GM06990 (cell line): ENCODE results near the gene TGIF1.

Experiments
- DNase-seq: peaks from one replicate; pipeline ENCODE4 v3.0.0-alpha.2; 2011; ENCODE audit not compliant: insufficient read length; ENCODE audit errors: extremely low read depth
- H3K27me3 ChIP-seq: replicated peaks from 2 replicates; pipeline ENCODE4 v1.6.0; 2011; ENCODE audit warnings: low read length; ENCODE audit not compliant: control insufficient read depth, insufficient read depth
- H3K36me3 ChIP-seq: 2 replicates; pipeline ENCODE4 v1.5.1; 2011; ENCODE audit warnings: low read length; ENCODE audit not compliant: control insufficient read depth, insufficient read depth
- H3K4me3 ChIP-seq: replicated peaks from 2 replicates; pipeline ENCODE4 v1.5.1; 2011; ENCODE audit warnings: low read depth, mild to moderate bottlenecking, control low read depth, low read length
- CTCF ChIP-seq: IDR thresholded peaks from 2 replicates; pipeline ENCODE4 v1.5.1; 2011; ENCODE audit warnings: low read length, control low read depth, mild to moderate bottlenecking, inconsistent platforms; ENCODE audit not compliant: insufficient read depth, poor library complexity, severe bottlenecking

Gene TGIF1

GRCh38 chr18:3450012-3450798, at the start of gene TGIF1:
Gene TGIF1, plus strand, starts transcription at chr18:3450172. Its CDS starts 318 bp downstream, at chr18:3450490.
- Histone ChIP-seq H3K4me3 (peak within 1 kb of the TSS; percentile 63), H3K27me3 (no peaks in the 10 kb centered on the region; the same call in 1 of the 2 replicates), H3K36me3 (no peaks in the 10 kb centered on the region)
- DNase-seq = peak; percentile 67
- no peak for TF ChIP-seq CTCF

DNA sequence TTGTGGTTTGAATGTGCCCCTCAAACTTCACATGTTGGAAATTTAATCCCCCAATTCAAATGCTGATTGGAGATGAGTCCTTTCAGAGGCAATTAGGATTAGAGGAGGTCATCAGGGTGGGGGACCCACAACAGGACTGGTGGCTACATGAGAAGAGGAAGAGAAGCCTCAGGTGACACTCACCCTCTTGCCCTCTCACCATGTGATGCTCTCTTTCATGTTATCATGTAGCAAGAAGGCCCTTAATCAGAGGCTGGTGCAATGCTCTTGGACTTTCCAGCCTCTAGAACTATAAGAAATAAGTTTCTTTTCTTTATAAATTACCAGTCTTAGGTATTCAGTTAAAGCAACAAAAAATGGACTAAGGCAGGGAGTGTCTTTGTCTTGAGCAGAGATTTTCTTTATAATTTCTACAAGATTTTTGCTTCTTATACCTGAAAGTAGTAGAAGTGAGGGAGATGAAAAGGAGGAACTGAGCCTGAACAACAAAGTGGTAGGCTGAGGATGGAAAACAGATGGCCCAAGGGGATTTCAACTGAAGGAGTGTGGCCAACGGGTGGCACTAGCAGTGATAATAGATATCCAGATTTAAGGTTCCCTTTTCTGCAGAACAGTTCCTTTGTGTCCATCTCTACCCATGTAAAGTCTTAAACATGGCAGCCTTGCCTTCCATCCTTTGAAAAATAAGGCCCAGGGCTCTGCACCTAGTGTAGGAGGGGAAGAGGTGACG, 49.2 kb upstream of the TGIF1 start:
- Histone ChIP-seq H3K27me3 (no peaks in the 10 kb centered on the region), H3K4me3 (no peak overlapping the region), H3K36me3 (no peaks in the 10 kb centered on the region)
- no peak for TF ChIP-seq CTCF
- DNase-seq = no peak

DNA sequence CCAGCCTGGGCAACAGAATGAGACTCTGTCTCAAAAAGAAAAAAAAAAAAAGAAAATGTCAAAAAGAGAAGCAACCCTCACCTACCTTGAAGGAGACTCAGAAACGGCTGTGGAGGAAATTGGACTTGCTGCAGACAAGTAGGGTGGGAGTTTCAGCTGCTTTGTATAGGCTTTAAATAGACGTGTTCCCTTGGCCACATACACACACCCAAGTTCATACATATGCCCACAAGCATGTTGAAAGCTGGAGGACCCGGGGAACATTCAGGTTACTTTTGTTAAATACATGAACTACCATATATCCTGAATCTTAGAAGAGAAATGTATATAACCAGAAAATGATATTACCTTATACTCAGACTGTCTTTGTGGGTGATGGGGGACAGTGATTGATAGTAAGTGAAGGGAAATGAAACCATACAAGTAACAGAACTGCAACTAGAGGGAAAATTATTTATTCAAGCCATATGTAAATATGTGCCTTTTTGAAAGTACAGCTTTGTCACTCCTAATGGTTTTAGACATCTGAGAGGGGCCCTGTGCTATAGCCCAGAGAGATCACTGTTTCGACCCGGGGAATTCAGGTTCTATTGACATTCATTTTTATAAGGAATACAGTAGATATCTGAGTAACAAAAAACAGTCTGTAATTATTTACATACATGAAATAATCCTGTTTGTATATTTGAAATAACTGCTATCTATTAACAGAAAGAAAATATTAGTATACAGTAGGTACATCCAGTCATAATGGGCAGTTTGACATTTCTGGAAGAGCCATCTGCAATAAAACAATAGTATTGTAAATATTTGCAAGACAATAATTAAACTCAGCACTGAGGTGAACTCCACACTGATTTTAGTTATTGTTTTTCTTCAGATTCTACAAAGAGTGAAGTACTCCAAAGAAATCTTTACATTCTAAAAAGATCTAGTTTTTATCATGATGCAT, 48.0 kb upstream of the TGIF1 start:
- H3K27me3 ChIP-seq = no peaks in the 10 kb centered on the region
- TF ChIP-seq CTCF = no peak
- H3K36me3 ChIP-seq = no peaks in the 10 kb centered on the region
- DNase-seq = peak; percentile 67
- H3K4me3 ChIP-seq = no peak overlapping the region

DNA sequence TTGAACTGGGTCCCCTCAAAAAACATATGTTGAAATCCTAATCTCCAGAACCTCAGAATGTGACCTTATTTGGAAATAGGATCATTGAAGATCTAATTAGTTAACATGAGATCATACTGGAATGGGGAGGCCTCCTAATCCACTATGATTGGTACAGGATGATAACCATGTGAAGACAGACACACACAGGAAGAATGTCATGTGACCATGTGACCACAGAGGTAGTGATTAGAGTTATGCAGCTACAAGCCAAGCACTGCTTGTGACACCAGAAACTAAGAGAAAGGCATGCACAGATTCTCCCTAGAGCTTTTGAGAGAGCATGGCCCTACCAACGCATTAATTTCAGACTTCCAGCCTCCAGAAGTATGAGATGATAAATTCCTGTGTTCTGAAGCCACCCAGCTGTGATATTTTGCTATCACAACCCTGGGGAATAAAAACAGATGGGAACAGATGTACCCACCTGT, 47.0 kb upstream of the TGIF1 start:
- TF ChIP-seq CTCF = no peak
- Histone ChIP-seq H3K4me3 (no peak overlapping the region), H3K36me3 (no peaks in the 10 kb centered on the region), H3K27me3 (no peaks in the 10 kb centered on the region)
- no peak for DNase-seq

DNA sequence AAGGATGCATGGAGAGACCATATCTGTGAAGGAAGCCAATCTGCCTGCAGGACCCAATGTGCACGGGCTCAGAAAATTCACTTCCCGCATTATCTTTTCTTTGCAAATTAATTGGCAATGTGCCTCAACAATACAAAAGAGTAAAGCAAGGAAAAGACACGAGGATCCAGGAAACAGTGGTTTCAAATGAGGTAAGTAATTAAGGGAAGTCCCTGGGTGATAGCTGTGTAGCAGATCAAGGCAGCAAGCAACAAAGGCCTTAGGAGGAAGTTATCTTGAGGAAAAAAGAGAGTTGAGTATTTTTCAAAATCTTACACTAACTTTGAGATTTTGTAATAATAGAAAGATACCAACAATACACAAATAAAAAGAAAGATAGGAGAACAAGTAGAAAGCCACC, 44.3 kb upstream of the TGIF1 start:
- H3K4me3 ChIP-seq = no peak overlapping the region
- H3K36me3 ChIP-seq = no peaks in the 10 kb centered on the region
- DNase-seq = no peak
- no peak for TF ChIP-seq CTCF
- H3K27me3 ChIP-seq = no peaks in the 10 kb centered on the region
